GM18909 (cell line): Measurements from ENCODE around the gene ACBD4.

Experiments used
- ATAC-seq: cut with Tn5 transposase; IDR thresholded peaks from one replicate; pipeline ENCODE4 v1.9.1; 2021; ENCODE audit warnings: mild to moderate bottlenecking; ENCODE audit not compliant: unreplicated experiment, poor library complexity

The ACBD4 gene

GRCh38 chr17:45103269-45103795 is 32.2 kb upstream of the ACBD4 start:
- no peak for ATAC-seq

- no peak for ATAC-seq
These were observed 31.5 kb upstream of the ACBD4 start for GRCh38 chr17:45104029-45104428.

- no peak for ATAC-seq
These were observed 31.0 kb upstream of the ACBD4 start for GRCh38 chr17:45104497-45104896.

GRCh38 chr17:45104907-45105624 is 30.4 kb upstream of the ACBD4 start:
- ATAC-seq: no peak

- ATAC-seq: no peak
These were observed 29.4 kb upstream of the ACBD4 start for GRCh38 chr17:45106096-45106495.

GRCh38 chr17:45106582-45106981 is 28.9 kb upstream of the ACBD4 start:
- ATAC-seq: no peak

GRCh38 chr17:45107293-45108010 is 28.0 kb upstream of the ACBD4 start:
- ATAC-seq: no peak

- ATAC-seq: no peak
These were observed 27.4 kb upstream of the ACBD4 start for GRCh38 chr17:45108051-45108450.

GRCh38 chr17:45108595-45109521 is 26.6 kb upstream of the ACBD4 start:
- no peak for ATAC-seq

GRCh38 chr17:45110676-45111611 is 24.5 kb upstream of the ACBD4 start:
- ATAC-seq: no peak

- no peak for ATAC-seq
These were observed 23.6 kb upstream of the ACBD4 start for GRCh38 chr17:45111850-45112249.

GRCh38 chr17:45112559-45113423 is 22.7 kb upstream of the ACBD4 start:
- no peak for ATAC-seq

GRCh38 chr17:45113424-45113754 is 22.1 kb upstream of the ACBD4 start:
- no peak for ATAC-seq

- no peak for ATAC-seq
These were observed 21.2 kb upstream of the ACBD4 start for GRCh38 chr17:45114117-45114932.

GRCh38 chr17:45115015-45115625 is 20.4 kb upstream of the ACBD4 start:
- ATAC-seq: no peak

GRCh38 chr17:45115871-45116270 is 19.6 kb upstream of the ACBD4 start:
- ATAC-seq: no peak

- no peak for ATAC-seq
These were observed 19.0 kb upstream of the ACBD4 start for GRCh38 chr17:45116434-45117016.
